T-helper 1 cell (primary cell): ENCODE results near the gene NF1.

ENCODE experiments used
- DNase-seq, 5 donors: peaks; one replicate each; pipeline ENCODE4 v3.0.0-alpha.2; 2012 to 2020

Gene NF1

DNA sequence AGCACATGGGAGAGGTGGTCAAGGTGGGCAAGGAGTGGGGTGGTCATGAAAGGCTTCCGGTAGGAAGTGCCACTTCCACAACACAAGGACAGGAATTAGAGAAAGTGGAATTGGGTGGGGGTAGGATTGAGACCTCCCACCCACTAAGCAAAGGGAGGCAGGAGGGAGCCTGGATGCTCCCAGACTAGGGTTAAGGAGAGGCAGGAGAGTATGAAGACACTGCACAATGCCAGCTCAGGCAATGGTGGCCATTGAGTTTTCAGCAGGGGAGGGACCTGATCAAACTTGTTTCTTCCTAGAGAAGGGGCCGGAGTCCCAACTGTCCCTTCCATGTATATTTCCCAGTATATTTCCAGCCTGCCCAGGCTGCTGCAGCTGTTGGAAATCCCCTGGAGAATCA lies 293.6 kb downstream of the NF1 start:
- no peak for DNase-seq

DNA sequence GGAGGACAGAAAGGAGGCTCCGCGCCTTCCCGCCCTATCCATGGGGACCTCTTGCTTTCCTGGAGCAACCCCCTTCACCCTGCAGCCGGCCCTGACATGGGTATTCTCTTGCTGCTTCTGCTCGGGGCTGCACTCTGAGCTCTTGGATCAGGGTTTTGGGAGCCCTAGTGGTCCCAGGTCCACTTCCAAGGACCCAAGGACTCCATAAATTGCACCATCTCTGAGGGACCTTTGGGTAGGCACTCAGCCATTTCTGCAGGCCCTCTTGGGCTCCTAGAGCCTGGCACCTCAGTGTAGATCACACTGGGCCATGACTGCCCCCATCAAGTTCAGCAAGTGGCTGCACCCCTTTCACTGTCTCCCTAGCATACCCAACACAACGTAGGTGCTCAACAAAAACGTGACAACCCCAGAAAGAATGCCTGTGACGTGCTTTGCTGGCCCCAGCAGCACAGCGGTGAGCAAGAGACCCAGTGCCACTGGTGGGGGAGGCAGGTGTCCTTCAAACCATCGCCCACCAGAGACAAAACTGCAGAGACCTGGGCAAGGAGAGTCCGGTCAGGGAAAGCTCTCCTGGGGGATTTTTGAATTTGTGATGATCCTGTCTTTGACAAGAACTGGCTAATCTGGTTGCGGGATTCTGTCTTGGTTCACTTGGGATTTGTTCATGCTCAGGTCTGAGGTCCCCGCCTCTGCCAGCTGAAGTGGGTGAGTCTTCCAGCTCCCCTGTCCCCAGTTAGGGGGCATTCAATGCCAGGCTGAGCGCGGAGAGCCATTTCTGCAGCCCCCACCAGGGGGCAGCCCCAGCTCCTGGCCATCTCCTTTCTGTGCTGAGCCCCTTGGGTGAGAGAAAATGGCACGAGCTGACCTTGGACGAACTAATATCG lies 294.2 kb downstream of the NF1 start:
- DNase-seq: peak in 2 of 5 donors; percentile 23 to 30

DNA sequence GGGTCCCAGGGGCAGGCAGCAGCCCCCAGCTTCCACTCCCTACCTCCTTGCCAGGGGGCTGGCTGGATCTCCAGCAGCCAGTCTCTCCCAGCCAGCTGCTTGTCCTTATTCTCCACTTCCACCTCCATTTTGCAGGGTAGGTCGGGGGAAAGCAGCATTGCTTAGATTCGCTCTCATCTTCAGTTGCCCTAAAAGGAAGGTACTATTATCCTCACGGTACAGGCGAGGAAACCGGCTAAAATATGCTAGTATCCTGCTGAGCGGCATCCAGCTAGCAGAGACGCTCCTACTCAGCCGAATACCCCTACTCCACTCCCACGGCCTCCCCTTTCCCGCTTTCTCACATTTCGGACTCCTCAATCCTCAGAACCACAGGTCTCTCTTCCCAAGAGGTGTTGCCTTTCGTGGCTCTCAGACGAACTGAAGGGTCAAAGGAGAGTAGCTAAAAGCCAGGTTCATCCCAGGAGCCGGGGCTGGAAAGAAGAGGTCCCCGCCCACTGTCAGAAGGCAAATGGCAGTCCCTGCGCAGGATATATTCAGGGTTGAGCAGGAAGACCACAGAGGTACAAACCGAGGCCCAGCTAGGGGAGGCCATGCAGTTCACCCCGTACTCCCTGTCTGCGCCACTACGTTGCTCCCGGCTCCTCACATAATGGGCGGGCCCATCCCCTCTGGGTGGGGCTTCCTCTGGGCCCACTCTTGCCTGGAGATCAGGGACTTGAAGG lies 295.0 kb downstream of the NF1 start:
- DNase-seq: no peak

DNA sequence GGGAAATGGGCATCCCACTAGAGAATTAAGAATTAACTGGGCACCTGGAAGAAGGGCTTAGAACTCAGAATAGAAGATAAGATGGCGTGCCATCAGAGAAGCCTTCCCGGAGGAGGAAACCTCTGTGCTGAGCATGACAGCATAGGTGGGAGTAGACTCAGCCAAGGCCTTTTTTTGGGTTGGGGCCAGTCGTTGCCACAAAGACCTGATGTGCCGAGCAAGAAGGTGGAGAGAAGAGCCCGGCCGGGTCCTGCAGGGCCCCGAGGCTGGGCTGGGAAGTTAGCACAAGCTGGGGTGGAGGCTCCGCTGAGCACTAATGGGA lies 295.6 kb downstream of the NF1 start:
- no peak for DNase-seq

DNA sequence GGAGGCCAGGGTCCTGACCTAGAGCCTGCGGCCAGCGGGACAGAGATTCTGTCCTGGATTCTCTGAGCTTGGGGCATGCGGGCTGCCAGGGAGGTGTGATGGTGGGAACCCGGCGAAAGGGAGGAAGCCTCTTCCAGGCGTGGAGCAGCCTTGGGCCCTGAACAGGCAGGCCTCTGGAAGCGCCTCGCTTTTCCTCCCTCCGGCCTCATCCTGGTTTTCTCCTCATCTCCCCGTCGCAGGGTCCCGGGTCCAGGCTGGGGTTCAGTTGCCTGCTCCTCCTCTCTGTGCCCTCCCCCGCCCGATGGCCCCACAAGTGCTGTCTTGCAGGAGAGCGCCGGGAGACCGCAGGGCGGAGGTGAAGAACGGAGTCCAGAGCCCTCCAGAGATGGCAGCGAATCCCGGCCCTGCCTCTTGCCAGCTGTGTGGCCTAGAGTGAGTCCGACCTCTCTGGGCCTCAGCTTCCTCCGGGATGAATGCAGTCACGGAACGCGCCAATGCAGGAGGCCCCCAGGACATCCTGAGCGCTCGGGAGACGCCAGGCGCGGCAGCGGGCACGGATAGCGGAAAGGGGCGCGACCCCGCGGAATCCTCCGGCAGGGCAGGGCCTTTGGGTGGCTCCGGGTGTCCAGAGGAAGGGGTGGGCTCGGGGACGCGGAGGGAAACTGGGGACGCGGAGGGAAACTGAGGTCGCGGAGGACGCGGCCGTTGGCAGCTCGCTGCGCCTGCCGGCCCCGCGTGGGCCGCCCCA lies 296.1 kb downstream of the NF1 start:
- DNase-seq: no peak

DNA sequence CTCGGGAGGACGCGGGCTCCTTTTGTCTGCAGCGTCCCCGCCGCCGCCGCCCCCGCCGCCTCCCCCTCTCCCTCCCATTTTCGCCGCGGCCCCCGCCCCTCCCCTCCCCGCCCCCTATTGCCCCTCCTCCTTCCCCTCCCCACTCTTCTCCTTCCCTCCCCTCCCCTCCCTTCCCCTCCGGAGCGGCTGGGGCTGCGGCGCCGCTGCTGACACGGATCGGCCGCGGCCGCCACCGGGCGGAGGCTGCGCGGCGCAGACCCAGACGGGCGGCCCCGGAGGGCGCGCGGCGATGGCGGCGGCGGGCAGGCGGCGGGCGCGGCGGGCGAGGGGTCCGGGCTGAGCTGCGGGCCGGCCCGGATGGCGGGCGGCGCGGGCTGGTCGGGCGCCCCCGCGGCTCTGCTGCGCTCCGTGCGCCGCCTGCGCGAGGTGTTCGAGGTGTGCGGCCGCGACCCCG lies 296.7 kb downstream of the NF1 start, which contains the start of gene RAB11FIP4:
TSS of gene RAB11FIP4 (plus strand) at position 180 of the 454 bp plus-strand sequence. CDS start at position 358, 178 bp downstream.
- DNase-seq: no peak

DNA sequence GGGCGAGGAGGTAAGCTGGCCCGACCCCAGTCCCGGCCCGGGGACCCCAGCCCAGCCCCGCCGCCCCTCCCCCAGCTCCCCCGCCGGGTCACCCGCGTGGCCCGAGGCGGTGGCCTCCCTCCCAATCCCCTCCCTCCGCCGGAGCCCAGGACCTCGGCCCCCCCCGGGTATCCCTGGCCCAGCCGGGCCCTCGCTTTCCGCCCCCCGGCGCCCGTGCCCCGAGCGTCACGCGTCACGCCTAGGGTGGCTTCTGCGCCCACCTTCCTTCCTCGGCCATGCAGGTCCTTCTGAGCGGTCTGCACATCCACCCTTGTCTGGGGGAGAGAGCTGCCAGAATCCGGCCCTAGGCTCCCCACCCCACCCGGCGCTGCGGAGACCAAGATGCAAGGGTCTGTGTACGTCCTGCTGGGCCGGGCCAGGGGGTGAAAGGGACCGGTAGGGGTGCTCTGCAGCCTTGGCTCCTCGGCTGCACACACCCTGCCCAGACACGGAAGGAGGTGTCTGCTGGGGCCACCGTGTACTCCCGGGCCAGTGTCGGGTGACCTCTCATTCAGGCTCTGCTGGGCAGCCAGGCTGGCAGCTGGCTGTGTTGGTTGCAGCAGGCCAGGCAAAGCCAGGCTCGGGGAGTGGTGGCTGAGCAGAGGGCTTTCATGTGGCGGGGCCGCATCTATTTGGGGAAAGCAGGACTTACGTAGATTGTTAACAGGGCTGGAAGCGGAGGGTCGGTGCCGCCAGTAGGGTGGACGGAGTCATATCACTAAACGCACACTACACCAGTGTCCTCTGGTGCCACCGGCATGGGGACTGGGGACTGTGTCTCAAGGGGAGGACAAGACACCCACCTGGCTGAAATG lies 297.5 kb downstream of the NF1 start:
- DNase-seq: no peak

DNA sequence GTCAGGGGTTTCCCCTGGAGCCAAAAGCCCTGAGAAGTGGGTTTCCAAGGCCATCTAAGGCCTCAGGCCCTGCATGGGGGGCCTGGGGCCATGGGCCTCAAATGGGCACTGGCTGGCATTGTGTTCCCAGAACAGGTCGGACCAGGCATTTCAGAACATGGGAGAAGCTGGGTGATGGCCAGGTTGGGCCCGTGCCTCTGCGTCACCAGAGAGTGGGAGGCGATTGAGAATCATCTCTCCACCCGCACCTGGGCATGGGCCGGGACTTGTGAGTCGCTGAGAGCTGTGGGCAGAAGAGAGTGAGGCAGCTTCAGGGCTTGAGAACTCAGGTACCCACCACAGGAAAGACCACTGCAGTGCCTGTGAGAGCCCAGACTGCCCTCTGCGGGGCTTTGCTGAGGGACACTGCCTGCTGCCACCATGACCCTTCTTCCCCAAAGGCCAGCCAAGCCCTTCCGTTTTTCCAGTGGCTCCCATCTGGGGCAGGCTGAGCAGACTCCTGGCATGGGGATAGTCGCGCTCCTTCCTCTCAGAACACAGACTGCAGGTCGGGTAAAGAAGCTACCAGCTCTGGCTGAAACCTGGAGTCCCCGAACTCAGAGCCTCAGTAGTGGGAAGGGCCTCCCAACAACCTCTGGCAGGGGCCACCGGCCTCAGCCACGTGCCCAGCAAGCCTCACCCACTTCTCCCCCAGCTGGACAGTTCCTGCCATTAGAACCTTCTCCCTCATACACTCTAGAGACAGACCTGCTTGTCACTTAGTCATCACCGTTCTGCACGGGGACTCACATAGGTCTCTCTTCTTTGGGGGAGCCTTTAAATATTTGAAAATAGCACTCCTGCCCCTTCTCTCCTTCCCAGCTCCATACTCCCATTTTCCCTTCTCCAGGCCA lies 298.3 kb downstream of the NF1 start:
- no peak for DNase-seq

DNA sequence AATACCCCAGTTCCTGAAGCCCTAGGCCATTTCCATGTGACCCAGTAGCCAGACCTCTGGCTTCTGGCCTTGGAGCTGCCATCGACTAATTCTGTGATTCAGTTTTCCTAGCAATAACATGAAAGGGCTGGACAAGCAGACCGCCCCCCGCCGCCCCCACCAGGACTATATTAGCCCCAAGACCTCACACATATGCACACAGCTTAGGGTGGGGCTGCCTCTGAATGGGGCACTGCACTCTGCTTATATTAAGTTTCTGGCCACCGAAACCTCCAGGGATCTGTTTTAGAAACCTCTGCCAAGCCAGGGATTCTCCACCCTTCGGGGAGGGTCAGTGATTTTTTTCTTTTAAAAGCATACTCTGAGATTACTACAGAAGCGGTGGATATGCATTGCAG lies 299.0 kb downstream of the NF1 start:
- no peak for DNase-seq

DNA sequence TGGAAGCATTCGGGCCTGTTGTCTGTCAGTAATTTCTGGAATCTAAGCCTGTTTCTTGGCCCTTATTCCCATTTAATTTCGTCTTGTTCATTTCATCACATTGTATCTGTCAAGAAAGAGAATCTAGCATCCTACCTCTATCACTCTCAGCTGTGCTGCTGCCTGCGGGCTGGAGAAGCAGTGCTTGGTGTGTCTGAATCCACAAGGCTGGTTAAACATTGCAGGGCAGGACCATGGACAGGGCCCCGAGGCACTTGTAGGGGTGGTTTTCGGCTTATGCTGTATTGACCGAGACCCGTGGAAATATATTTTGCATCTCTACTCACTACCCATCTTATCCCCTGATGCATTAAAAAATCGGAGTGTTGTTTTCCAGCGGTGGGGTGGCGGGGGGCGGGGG lies 299.8 kb downstream of the NF1 start:
- DNase-seq: peak in 1 of 5 donors; percentile 15

DNA sequence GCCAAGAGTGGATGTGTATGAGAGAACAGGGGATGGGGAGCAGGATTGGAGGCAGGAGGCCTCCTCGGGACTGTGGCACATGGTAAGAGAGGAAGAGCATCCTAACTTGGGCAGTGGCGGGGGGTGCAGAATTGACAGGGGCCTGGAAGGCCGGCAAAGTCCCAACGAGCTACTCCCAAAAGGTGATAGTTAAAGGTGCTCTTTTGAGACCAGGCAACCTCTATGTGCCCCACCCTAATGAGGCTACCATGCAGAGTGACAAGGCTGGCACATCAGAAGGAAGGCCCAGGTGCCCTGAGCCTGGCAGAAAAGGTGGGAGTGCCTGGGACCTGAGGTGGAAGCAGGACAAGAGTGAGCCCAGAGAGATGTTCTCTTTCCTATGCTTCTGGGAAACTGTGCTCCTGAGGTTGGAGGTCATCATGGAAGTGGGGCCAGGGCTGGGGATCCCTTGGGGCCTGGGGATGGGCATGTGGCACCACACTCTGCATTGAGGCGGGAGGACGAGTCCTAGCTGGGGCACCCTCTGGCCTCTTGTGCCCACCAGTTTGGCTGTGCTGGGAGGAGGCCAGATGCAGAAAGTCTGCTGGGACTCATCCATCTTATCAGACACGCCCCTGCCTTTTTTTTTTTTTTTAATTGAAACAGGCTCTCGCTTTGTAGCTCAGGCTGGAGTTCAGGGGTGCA lies 302.6 kb downstream of the NF1 start:
- DNase-seq: no peak

DNA sequence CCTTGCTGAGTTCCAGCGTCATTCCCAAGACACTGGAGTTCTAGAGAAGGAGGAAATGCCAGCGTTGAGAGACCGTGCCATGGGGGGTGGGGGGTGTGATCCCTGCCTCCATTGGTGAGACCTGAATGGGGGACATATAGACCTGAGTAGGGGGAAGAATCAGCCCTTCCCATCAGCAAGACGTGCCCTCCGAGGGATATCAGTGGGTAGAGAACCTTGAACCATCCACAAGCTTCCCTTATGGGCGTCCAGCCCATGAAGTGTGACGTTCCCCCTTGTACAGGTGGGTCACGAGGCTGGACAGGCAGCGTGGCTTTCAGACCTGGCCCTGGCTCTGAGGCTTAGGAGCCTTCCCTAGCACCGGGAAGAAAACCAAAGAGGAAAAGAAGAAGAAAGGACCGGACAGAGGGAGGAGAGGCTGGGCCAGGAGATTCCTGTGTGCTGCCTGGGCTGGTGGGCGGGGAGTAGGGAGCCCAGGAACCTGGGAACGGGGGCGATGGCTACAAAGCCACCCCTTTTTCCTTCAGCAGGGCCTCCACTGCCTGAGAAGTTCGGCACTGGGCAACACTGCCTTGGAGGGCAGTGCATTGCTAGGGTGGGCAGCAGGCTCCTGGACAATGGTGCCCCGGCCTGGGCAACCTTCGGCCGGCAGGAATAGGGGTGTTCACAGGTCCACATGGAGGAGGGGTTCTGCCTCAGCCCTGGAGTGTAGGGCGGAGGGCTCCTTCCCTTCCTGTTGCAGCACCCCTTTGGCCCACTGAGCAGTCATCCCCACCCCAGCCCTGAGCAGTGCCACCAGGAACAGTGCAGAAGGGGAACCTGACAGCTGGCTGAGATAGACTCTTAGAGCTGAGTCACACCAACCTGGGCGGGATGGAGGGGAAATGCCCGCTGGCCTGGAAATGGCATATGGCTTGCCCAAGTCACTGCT lies 303.9 kb downstream of the NF1 start:
- no peak for DNase-seq

DNA sequence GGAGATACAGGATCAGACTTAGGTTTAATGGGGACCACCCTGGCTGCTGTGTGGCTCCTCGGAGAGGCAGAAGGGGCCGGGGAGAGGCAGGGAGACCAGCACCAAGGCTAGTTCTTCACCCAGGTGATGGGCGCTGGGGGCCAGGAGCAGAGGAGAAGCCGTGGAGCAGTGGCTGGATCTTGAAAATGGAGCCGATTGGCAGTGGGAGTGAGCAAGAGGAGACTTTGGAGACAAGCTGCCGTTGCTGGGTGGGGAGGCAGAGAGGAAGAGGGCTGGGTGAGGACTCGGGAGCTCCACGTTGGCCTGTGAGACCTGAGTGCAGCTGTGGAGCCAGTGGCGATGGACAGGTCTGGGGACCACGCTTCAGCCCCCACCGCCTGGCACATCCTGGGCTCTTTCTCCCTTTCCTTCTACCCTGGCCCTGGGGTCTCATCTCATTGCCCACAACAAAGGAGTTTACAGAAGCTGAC lies 305.7 kb downstream of the NF1 start:
- DNase-seq: no peak

DNA sequence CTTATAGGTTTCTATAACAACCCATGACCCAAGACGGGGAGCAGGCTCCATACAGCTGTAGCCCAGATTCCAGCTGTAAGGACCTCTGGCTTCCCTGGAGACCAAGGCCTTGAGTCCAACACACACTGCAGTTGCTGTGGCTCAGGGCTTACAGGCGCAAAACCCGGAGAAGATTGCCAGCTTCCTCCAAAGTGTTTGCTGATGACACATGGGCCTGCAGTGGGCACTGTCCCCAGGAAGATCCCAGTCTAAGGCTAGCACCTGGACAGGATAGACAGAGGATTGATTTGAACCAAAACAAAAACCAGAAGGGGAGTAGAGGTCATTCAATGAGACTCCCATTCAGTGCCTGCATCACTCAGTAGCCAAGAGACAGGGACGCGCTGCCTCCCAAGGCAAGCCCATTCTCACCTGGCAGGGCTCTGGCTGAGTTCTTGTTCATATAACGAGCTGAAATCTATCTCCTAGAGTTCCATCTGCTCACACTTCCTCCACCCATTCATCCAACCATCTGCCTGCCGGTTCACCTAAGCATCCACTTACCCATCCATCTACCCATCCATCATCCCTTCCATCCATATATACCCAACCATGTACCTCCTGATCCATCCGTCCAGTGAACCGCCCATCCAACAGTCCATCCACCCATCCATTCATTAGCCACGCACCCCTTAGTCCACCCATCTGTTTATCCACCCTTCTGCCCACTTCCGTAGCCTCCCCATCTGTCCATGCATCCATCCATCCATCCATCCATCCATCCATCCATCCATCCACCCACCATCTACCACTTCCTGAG lies 306.9 kb downstream of the NF1 start:
- no peak for DNase-seq

DNA sequence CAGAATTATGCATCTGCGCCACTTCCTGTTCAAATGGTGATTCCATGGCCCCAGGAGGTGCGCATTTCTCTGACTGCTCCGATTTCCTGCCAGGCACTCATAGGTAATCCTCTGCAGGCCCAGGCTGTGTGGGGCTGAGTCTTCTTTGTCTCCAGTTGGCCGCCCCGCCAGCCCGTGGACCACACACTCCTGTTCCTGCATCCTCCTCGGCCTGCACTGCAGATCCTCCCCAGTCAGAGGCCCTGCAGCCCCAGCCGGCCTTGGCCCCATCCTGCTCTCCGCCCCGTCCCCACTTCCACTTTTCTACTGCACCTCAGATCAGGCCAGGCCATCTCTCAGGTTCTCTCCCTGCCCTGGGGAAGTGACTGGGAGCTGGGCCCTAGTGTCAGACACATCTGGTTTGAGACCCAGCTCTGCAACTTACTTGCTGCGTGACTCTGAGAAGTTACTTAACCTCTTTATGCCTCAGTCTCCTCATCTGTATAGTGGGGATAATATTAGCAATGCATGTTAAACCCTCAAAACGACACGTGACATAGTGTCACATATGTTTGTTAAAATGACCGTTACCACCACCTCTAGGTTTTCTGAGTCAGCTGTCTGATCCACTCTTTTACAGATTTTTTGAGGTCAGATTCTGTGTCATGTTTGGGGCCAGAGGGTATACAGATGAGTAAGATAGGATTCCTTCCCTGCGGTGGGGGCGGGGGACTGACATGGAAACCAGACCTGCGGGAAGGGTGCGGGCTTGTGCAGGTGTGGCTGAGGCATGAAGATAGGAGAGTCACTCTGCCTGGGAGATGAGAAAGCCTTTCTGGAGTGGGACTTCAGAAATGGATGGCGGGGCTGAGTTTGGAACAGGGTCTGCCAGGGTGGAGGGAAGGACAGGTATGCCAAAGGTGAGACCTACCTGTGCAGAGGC lies 309.5 kb downstream of the NF1 start:
- DNase-seq: no peak

DNA sequence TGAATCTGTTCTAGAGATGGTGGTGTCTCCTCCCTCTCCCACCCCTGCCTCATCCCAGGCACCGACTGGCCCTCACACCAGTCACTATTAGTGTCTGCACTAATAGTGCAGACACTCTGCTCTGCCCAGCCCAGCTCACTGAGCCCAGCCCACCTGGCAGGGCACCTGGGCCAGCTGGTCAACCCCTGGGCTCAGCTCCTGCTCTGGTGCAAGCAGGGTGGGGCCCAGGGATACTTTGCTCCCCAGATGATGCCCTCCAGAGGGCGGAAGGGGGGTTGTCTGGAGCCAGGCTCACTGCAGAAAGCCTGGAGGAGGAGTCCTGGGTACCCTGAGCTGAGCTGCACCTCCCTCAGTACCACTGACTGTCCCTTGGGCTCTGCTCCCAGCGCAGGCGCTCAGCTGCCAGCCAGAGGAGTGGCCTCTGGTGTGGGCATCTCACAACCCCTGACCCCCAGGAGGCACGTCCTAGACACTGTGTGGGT lies 311.2 kb downstream of the NF1 start:
- no peak for DNase-seq

DNA sequence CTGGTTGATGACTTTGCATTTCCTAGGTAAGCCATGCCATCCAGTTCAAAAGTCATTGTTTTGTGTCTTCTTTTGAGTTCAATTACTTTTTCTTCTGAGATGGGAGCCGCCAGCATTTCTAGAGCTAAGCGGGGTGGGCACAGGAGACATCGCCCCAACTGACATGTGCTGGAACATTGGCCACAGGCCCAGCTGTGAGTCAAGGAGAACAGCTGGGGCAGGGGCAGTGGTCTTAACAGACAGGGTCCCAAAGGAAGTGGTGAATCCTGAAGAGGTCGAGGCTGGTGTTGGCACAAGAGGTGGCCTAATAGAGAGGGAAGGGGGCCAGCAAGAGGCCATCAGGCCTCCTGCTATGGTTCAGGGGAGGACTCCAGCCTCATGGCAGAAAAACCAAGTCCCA lies 313.8 kb downstream of the NF1 start:
- DNase-seq: no peak
